Measurements from ENCODE around the gene BCL2.

Gene BCL2

DNA sequence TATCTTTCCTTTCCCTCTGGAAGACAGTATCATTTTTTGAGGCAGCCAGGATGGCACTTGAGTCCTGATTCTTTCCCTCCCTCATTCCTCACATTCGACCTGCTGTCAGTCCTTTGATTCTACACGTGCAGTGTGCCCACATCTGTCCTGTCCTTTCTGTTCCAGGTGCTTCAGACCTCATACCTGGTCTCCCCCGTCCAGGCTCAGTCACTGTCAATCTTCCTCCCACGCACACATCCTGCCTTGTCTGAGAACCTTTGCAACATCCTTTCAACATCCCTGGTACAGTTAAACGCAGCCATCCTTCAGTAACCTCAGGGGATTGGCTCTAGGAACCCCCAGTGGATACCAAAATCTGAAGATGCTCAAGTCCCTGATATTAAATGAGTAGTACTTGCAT, 10.1 kb downstream of the BCL2 start:
- DNase-seq (ENCODE audit: low read depth): no peak

DNA sequence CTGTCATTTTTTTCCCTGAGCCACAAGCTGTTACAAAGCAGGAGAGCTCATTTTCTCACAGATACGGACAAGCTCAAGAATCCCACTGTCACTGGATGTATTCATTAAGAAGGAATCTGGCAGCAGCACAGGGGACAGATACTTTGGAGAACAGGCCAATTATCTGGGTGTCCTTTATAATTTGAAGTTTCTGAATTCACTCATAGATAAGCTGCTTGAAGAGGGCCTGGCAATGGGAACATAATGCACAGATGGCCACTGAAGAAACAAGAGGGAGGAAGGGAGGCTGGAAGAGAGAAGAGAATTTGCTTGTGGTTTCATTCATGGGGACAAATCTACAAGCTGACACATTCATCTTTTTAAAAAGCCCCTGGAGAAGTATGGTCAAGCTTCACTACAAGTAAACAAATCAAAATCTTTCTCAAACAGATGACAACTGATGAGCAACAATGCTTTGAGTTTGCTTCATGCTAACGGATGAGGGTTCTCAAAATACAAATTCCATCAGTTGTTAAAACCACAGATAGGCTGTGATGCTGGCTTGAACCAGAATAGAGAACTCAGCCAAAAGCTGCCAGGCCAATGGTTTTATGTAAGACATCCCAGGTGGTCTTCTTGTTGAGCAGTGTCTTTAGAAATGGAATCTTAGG, 11.9 kb downstream of the BCL2 start:
- no peak for DNase-seq (ENCODE audit: low read depth)

DNA sequence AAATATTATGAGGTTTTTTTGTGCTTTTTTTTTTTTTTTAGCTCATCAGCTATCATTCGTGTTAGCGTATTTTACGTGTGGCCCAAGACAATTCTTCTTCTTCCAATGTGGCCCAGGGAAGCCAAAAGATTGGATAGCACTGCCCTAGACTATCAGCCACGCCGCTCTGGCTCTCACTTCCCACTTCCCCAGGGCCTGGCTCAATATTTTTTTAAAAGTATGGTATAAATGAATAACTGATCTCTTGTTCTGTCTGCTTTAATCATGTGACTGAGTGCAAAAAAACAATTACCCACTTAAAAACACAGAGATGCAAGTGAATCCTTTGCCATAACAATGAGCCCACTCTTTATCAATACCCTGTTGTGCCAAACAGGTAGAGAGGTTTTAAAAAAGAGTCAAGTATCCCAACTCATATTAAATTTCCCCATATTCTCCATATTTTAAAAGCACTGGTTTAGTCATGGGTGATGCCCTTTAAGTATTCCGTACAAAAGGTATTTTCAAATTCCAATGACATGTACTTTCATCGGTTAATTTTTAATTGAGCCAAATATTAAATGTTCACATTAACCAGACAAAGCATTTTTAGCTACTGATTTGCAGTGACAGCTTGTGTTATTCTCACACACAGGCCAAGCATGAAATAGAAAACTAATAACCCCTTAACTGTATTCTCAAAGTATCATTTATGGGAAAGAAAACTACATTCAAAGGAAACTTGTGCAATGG, 12.6 kb downstream of the BCL2 start:
- no peak for DNase-seq (ENCODE audit: low read depth)

DNA sequence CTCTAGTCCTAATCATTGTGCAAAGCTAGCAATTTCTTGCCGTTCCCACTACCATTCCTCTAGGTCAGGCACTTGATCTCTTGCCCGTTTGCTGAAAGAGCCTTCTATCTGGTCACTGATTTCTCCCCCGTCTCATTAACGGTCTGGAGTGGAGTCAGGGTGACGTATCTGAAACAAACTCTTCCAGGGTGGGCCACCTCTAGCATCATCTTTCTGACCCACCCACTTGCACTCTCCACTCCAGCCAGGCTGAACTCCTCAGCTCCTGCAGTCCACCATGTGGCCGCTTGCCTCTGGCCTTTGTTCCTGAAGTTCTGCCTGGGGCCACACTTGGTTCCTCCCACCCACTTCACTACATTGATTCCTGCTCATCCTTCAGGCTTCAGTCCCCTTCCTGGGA, 13.3 kb downstream of the BCL2 start:
- no peak for DNase-seq (ENCODE audit: low read depth)

DNA sequence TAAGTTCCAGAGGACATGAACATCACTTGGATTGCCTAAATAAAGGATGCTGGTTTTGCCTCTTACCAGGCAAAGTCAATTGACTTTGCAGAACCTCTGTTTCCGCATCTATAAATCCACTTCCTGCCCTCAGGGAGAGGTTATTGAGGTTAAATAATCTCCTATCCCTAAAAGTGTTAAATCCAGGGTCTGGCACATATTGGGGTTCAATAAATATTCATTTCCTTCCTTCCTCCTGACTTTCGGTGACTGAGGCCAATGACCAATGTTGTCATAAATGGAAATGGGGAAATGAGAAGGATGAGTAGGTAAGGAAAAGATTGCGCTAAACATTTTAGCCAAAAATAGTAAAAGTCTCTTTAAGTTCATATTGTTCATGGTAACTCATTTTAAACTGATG, 16.0 kb downstream of the BCL2 start:
- no peak for DNase-seq (ENCODE audit: low read depth)

DNA sequence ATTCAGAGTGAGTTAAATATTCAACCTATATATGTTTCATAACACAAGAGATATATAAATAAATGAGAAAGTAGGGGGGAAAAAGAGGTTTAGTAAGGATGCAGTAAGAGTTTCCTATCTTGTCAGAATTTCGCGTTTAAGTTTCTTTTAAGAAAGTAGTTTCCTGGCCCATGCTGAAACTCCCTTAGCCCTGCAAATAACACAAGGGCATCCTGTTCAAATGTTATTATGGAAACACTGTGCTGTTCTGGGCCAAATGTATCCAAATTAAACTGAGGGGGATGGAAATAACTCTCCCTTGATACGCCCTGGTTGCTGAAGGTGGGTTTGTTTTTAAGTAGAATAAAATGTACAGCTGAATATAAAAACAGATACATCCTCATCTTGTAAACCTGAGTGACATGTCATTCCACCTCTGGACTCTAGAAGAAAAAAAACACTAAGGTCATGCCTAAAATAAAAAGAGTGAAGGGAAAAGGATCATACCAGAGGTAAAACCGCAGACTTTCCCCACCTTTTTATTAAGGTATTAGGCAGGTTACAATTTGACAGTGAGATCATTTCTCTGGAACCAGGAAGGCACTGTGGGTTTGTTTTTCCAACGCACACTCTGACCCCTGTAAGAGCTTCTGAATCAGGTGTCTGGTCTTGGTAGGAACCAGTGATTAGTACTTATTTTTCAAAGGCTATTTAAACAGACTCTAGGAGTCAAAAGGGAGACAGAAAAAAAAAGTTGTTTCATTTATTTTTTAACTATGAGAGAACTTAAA, 16.7 kb downstream of the BCL2 start:
- DNase-seq (ENCODE audit: low read depth): no peak

DNA sequence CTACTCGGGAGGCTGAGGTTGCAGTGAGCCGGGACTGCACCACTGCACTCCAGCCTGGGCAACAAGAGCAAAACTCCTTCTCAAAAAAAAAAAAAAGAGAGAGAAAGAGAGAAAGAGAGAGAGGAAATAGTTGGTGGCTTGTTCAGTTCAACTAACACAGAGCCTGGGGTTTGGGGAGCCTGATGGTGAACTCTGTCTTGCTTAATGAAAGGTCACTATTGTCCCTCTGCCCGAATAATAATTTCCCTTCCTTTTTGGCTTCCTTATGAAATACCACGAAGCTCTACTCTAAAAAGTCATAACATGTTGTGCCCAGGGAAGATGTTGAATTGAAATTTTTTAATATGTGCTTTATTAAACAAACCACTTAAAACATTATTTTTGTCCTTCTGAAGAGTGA, 17.3 kb downstream of the BCL2 start:
- DNase-seq (ENCODE audit: low read depth): no peak

DNA sequence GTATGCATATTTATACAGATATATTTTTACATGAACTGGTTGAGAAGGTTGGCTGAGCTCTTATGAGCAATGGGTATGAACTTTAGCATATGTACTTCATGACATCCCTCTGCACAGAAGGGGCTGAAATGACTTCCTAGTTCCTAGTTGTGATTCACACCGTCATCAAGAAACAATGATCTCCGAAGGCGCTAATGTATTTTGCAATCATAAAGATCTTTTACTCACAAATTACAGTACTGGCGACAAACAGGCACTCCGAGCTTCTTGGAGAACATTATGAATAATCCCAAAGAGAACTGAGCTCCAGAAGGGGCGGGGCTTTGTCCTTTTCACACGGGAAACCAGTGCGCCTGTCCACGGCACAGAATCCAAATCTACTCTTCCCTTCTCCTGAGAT, 18.1 kb downstream of the BCL2 start:
- DNase-seq (ENCODE audit: low read depth): no peak

DNA sequence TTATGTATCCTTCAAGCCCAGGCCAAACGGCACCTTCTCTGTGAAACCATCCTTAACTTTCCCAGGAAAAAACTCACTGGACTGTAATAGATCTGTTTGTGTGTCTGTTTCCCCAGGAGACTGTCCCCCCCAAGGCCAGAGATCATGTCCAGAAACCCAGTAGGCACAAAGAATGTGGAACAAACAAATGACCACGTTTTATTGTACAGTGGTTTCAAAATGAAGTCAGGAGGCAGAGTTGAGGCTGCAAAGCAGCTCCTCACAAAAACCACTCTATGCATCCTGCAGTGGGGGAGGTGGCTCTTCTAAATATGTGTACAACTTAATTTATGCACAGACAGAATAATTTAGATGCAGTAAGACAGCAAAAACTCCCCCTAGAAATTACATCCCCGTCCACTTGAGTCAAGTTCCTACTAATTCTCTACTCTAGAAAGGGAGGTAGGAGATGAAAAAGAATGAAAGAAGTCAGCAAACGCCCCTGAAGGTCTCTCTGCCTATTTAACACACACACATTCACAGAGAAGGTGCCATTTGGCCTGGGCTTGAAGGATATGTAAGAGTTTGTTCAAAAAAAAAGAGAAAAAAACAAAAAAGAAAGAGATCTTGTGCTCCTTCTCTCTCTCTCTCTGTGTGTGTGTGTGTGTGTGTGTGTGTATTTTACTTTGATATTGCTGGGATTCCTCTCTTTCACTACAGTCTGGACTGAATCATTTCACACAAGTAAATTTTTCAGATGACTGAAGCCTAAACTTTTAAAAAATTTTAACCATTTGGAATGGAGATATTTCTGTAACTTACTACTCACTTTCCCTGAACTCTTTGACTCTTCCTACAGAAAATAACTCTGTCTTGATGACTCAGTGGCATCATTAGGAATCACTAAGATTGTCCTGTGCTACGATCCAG, 19.5 kb downstream of the BCL2 start:
- DNase-seq (ENCODE audit: low read depth): no peak

DNA sequence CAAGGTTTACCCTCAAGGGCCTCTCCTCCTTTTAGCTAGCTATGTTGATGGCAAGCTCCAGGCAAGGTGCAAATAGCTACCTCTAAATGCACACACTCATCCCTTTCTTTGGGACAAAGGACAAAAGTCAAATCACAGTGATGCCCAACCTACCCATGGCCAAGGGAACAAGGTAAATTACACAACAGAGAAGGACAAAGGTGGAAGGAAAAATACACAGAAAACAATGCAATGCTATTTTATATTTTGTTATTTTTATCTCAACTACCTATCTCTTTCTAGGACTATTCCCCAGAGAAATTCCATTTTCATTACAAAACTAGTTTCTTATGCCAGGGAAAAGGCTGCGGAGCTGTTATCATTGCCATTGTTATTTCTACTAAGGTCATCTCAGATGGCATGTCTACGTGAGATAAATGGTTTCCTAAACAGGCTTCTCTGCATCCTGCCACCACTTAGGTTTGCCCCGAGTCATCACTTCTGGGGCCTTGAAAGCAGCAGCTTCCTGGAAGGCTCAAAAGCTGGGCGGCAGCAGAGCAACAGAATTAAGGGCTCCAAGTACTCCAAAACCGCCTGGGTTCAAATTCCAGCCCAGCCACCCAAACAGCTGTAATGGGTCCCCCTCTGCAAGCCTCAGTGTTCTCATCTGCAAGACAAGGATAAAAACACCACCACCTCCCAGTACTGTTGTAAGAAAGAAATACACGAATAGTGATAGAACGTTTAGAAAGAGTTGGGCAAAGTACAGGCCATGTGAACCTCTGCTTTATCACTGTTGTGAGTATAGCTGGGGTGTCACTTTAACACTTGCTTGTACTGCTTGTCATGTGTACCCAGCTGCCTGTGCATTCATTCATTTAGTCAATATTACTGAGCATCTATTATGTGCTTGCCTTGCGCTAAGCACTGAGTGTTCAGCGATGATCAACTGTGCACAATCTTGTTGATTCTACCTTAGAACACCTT, 20.9 kb downstream of the BCL2 start:
- no peak for DNase-seq (ENCODE audit: low read depth)

DNA sequence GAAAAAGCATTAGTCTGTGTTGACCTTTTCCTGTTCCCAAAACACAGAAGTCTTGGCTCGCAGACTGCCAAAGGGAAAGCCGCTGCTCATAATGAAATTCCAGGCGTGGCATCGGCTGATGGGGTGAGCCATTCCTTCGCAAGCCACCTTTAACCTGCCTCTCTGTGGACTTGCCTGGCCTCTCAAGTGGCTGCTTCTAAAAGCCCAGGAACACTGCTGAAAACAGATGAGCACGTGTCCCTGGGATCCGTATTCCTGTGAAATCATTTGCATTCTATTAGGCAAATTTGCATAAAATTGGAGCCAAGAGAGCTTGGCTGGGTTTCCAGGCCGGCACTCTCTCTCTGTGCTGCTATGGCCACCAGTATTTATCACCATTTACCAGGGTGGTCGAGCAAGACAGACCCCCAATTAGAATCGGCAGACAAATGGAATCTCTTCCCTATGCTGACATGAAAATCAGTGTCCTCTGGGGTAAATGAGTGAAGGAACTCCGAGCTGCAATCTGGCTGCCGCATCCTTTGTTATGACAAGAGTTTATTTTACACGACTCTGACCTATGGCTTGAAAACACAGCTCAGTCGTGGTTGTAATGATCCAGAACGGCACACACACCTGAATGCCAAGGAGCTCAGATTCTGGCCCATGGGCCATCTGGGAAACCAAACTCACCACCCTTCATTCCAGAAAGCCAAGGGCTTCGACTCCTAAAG, 21.7 kb downstream of the BCL2 start:
- no peak for DNase-seq (ENCODE audit: low read depth)

DNA sequence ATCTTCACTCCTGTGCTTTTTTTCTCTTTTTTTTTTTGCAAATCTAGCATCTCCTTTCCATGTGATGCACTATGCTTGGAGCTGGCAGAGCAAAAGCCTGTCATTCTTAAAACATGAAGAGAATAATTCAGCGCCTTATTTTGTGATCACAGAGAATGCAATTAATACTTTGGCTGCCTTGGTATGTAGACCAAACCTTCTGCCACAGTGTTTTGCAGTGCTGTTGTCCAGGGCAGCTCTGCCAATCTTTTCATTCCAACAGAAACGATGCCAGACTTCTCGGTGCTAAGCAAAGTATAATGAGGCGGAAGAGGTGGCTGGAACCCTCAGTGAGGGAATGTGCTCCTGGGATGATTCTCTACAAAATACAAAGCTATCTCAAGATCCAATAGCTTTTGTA, 25.6 kb downstream of the BCL2 start:
- no peak for DNase-seq (ENCODE audit: low read depth)

DNA sequence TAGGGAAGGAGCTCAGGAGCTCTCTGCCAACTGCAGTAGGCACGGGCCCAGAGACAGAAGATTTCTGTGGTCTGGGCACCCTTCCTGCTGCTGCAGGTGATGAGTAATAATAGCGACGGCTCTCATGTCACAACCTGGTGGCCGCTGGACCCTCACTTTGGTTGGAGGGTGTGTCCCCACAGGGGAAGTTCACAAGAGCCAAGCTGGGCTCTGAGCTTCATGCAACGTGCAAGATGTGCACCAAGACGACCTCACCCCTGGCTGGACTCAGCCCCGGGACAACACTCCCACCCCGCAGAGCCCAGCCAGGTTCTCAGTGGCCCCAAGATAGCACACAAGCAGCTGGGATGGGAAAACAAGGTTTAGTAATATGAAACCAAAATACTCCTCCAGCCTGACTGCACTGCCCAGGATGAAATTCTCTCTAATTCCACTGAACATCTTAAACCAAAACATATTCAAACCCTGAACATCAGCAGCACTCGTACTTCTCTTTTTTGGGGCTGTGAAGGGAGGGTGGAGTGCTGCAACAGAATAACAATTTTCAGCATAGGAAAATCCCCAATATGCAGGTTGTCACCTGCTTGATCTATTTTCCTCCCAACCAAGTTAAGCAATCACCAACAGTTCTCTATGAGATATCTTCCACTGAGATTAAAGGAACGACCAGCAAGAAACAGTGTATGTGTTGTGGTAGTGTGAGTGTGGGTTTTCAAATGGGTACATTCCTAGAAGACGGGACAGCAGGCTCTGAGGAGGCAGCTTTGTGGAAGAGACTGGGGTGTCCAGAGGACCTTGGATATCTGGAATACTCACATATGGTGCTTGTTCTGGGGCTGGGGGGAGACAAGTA, 26.5 kb downstream of the BCL2 start:
- DNase-seq (ENCODE audit: low read depth): no peak

DNA sequence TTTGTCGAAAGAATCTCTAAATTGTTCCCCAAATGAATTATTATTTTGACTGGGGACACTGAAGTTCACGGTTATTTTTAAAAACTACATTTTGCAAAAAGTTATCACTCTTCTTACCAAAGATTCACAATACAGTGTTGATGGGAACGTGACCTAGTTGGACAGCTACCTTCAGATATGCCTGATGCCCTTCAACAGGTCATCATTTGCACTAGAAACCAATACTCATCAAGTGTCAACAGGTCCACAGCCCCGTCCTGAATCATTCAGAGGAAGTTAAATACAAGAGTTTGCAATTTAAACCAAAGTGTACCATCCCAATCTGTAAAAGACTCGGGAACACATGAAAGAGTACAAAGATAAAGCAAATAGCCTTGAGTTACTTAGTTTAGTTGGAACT, 28.3 kb downstream of the BCL2 start:
- DNase-seq (ENCODE audit: low read depth): no peak

DNA sequence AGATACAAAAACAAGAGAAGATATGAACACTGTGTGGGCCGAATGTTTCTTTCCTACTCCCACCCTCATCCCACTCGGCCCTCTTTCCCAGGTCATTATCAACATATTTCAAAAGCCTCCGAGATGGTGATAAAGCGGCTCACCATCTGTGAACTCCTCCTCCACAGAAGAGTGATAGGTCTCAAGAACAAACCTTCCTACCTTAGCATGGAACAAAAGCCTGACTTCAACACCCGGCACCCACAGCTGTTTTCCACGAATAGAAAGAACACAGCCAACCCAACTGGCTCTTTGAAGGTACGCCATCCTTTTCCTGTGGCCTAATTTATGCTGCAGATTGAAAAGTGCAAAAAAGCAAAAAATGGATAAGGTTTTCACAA, 28.8 kb downstream of the BCL2 start:
- no peak for DNase-seq (ENCODE audit: low read depth)

DNA sequence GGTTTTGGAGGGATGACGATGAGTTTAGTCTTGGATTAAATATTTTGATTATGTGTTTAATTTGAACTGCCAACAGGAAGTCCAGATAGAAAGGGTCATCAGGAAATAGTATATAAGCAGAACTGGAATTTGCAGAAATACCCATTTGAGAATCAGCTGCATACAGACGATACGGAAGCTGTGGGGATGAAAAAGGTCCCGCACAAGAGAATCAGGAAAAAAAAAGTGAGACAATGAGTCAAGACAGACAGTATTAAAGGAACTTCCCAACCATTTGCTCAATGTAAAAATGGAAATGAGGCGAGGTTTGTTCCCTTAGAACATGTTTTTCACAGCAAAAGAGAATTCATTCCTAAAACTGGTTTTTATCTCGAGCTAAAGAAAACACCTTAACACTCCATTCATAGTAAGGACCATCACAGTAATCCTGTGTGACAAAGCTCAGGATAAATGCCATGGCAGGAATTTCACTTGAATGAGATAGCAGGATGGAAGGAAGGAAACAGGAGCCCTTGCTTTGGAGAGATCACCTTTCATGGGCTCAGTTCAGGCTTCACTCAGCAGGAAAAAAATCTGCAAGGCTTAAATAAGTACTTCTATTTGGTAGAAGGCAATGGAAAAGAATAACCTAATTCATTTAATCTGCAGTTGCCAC, 29.3 kb downstream of the BCL2 start:
- DNase-seq (ENCODE audit: low read depth): no peak

DNA sequence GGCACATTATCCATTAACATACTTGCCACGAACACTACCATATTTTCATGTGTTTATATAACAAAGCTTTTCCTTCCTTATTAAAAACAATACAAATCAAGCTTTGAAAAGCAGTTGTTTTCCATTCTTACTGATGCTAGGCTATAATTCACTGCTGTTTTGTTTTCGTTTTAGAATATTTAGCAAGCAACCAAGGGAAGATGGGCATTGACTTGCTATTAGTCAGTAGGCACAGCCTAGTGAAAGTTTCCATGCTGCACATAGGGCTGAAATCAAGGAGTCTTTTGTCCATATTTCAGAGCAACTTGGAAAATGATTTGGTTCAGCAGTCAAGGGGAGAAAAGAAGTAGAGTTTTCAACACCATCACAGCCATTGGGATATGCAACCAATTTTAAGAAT, 31.3 kb downstream of the BCL2 start:
- no peak for DNase-seq (ENCODE audit: low read depth)

DNA sequence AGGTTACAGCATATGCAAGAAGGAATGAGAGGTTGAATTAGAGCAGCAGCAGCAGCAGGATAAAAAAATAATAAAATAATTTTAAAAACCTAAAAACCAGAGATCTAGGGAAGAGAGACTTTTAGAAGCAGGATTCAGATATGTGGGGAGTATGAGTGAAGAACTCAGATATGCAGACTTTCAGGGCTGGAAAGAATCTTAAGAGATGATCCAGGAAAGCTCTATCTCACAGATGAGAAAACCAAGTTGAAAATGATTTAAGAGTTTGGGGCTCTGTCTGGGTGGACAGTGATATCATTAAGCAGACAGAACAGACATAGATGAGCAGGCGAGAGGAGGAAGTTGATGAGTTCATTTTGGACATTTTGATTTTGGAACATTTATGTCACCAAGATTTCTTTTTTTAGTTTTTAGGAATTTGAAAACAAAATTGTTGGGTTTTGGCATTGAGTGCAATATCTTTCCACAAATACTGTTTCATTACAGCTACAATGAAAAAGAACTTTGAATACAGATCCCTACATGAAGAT, 31.8 kb downstream of the BCL2 start:
- no peak for DNase-seq (ENCODE audit: low read depth)

DNA sequence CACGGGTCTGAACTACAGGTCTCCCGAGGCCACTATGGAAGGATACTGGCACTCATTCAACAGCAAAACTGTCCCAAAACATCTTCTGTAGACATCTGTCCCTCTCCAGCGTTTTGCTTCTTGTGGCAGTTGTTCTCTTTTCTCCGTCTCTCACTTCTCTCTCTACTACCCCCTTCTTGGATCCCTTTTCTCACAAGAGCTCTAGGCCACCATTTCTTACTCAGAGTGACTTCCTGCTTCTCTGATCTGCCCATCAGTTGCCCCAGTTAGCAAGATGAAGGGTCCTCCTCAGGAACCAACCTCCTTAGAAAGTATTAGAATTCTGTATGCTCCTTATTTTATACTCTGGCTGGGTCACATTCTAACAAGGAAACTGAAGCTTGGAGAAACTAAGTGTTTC, 32.6 kb downstream of the BCL2 start:
- no peak for DNase-seq (ENCODE audit: low read depth)

All from stromal cell of bone marrow (primary cell).